GM12878 (cell line): ENCODE results near the gene ZBTB42. TPM values are rescaled to one million over a fixed set of nuclear protein-coding genes. Genes with fewer than 3 reads are reported as not detected.

Source experiments
- ATAC-seq: fragments of 200-7000 bp; cut with Tn5 transposase; 3 replicates; pipeline ENCODE4 v1.9.1; 2020; ENCODE audit warnings: mild to moderate bottlenecking, moderate library complexity
- BruUV-seq: library from RNA; stranded (reverse); fragments of 400-500 nt; replicated peaks from 2 replicates; lab custom pipeline; 2021; lab: Mats Ljungman, UMichigan
- CTCF ChIA-PET: fragments of 300-600 bp; sonication (Branson Sonifier 250); formaldehyde crosslinking; extraction: SDS; loops from one replicate; lab custom pipeline; 2021; ENCODE audit warnings: inconsistent platforms; lab: Yijun Ruan, JAX
- POLR2A ChIA-PET: fragments of 350-600 bp; formaldehyde crosslinking; extraction: SDS; loops from one replicate; lab custom pipeline; 2021; ENCODE audit warnings: inconsistent platforms; lab: Charles Lee
- RAD21 ChIA-PET: fragments of 300-600 bp; sonication (Branson Sonifier 250); formaldehyde crosslinking; loops from one replicate; lab custom pipeline; 2023; ENCODE audit warnings: antibody characterized with exemption; ENCODE audit not compliant: unreplicated experiment; lab: Charles Lee
- SMC1A ChIA-PET: fragments of 300-600 bp; sonication (Branson Sonifier 250); formaldehyde crosslinking; loops from one replicate; lab custom pipeline; 2023; ENCODE audit not compliant: unreplicated experiment, uncharacterized antibody; lab: Charles Lee
- DNase-seq: peaks from one replicate; pipeline ENCODE4 v3.0.0-alpha.2; 2011; ENCODE audit warnings: low read depth, low spot score
- FAIRE-seq: peaks from 3 replicates; lab custom pipeline; 2011; peaks lifted over from hg19 to GRCh38; lab: Jason Lieb, UNC
- H2AFZ ChIP-seq: 2 replicates; pipeline ENCODE4 v1.6.0; 2011; ENCODE audit warnings: low read depth, low read length, control low read depth; ENCODE audit not compliant: control insufficient read depth
- H3K27ac ChIP-seq: 2 replicates; pipeline ENCODE4 v1.5.1; 2011; ENCODE audit warnings: control low read depth; ENCODE audit not compliant: control insufficient read depth, insufficient read depth
- H3K27me3 ChIP-seq, 2 experiments: replicated peaks in 1 of 2; 2 replicates each; pipeline versions ENCODE4 v1.6.0 to v1.6.1; 2011; ENCODE audit warnings: low read length in 1 of 2; ENCODE audit not compliant: control insufficient read depth in 2 of 2, insufficient read depth in 2 of 2
- H3K36me3 ChIP-seq, 2 experiments: 2 replicates each; pipeline ENCODE4 v1.5.1; 2011; ENCODE audit warnings: low read length in 1 of 2; ENCODE audit not compliant: control insufficient read depth in 2 of 2, insufficient read depth in 2 of 2
- H3K4me1 ChIP-seq: 2 replicates; pipeline ENCODE4 v1.6.1; 2011; ENCODE audit warnings: mild to moderate bottlenecking, low read length, moderate library complexity, mixed read lengths; ENCODE audit not compliant: control insufficient read depth, insufficient read depth
- H3K4me2 ChIP-seq: 2 replicates; pipeline ENCODE4 v1.6.0; 2011; ENCODE audit warnings: control low read depth; ENCODE audit not compliant: control insufficient read depth, insufficient read depth
- H3K4me3 ChIP-seq: fragments of 200-600 bp; sonication (generic); 2 replicates; pipeline ENCODE4 v1.5.1; 2016
- H3K79me2 ChIP-seq: 2 replicates; pipeline ENCODE4 v1.6.0; 2011; ENCODE audit warnings: low read length; ENCODE audit not compliant: control insufficient read depth, insufficient read depth
- H3K9ac ChIP-seq: 2 replicates; pipeline ENCODE4 v1.8.0; 2011; ENCODE audit warnings: low read length, control low read depth, mixed read lengths; ENCODE audit not compliant: control insufficient read depth, insufficient read depth
- H3K9me3 ChIP-seq: replicated peaks from 3 replicates; pipeline ENCODE4 v1.5.1; 2011; ENCODE audit warnings: mild to moderate bottlenecking, low read length; ENCODE audit not compliant: control insufficient read depth, insufficient read depth
- H4K20me1 ChIP-seq: 2 replicates; pipeline ENCODE4 v1.6.0; 2011; ENCODE audit not compliant: control insufficient read depth, insufficient read depth
- BCL3 ChIP-seq: IDR thresholded peaks from 2 replicates; pipeline ENCODE4 v1.6.1; 2011; ENCODE audit warnings: borderline replicate concordance, low read depth, mild to moderate bottlenecking, moderate library complexity, low read length; ENCODE audit not compliant: insufficient read depth, poor library complexity, severe bottlenecking
- BRCA1 ChIP-seq: IDR thresholded peaks from 2 replicates; pipeline ENCODE4 v1.6.1; 2011; ENCODE audit warnings: low read depth, low read length, improper control_type of control experiment
- CBFB ChIP-seq: IDR thresholded peaks from 2 replicates; pipeline ENCODE4 v1.6.1; 2016; ENCODE audit warnings: antibody characterized with exemption, low read depth
- CBX3 ChIP-seq: fragments of 200-600 bp; sonication (generic); IDR thresholded peaks from 2 replicates; pipeline ENCODE4 v1.6.1; 2016; ENCODE audit warnings: low read depth, borderline replicate concordance
- E4F1 ChIP-seq: fragments of 450-650 bp; IDR thresholded peaks from 2 replicates; pipeline ENCODE4 v1.6.1; 2018; ENCODE audit warnings: borderline replicate concordance, mild to moderate bottlenecking; ENCODE audit not compliant: partially characterized antibody
- GABPA ChIP-seq: IDR thresholded peaks from 2 replicates; pipeline ENCODE4 v1.6.1; 2014; ENCODE audit warnings: antibody characterized with exemption, low read depth, mild to moderate bottlenecking, inconsistent platforms
- IRF3 ChIP-seq: fragments of 450-650 bp; IDR thresholded peaks from 2 replicates; pipeline ENCODE4 v1.6.1; 2014; ENCODE audit warnings: mild to moderate bottlenecking
- JUND ChIP-seq: IDR thresholded peaks from 2 replicates; pipeline ENCODE4 v1.6.1; 2012; ENCODE audit warnings: low read depth, mild to moderate bottlenecking, low read length, improper control_type of control experiment, moderate library complexity
- MLLT1 ChIP-seq: fragments of 450-650 bp; IDR thresholded peaks from 2 replicates; pipeline ENCODE4 v1.6.1; 2016; ENCODE audit warnings: mild to moderate bottlenecking
- MYB ChIP-seq: fragments of 150-350 bp; IDR thresholded peaks from 2 replicates; pipeline ENCODE4 v1.6.1; 2014; ENCODE audit warnings: mild to moderate bottlenecking, low read depth, low read length, borderline replicate concordance
- NR2F1 ChIP-seq: fragments of 450-650 bp; conservative IDR thresholded peaks from 2 replicates; pipeline ENCODE4 v1.6.1; 2017; ENCODE audit warnings: mild to moderate bottlenecking
- RAD51 ChIP-seq: fragments of 450-650 bp; IDR thresholded peaks from 2 replicates; pipeline ENCODE4 v1.6.1; 2016; ENCODE audit warnings: moderate library complexity, mild to moderate bottlenecking, inconsistent platforms
- SUPT20H ChIP-seq: IDR thresholded peaks from 2 replicates; pipeline ENCODE4 v1.6.1; 2011; ENCODE audit warnings: low read depth, mild to moderate bottlenecking, low read length, moderate library complexity, borderline replicate concordance; ENCODE audit not compliant: control insufficient read depth
- TAF1 ChIP-seq: IDR thresholded peaks from 2 replicates; pipeline ENCODE4 v1.6.1; 2011; ENCODE audit warnings: mild to moderate bottlenecking, low read depth, low read length, borderline replicate concordance
- TCF12 ChIP-seq: IDR thresholded peaks from 2 replicates; pipeline ENCODE4 v1.6.1; 2011; ENCODE audit warnings: low read depth, mild to moderate bottlenecking, low read length
- USF2 ChIP-seq: IDR thresholded peaks from 2 replicates; pipeline ENCODE4 v1.6.1; 2011; ENCODE audit warnings: low read depth, low read length, improper control_type of control experiment, borderline replicate concordance
- WGBS: methylation state at CpG from one replicate; pipeline ENCODE4 v1.1.6; 2016; ENCODE audit warnings: low lambda C conversion rate; ENCODE audit not compliant: insufficient replicate concordance, insufficient coverage; ENCODE audit errors: missing lambda C conversion rate; 5-methylcytosine and 5-hydroxymethylcytosine counted together
- in situ Hi-C: fragments of 300-500 bp; cut with MboI; formaldehyde crosslinking; loops from 9 replicates; pipeline ENCODE4 v1.14.3; 2018; ENCODE audit warnings: mixed read lengths
- intact Hi-C: fragments of 100-400 bp; cut with micrococcal nuclease; formaldehyde crosslinking; loops from one replicate; pipeline ENCODE4 v1.14.2; 2022; ENCODE audit not compliant: unreplicated experiment
- polyA plus RNA-seq, 11 experiments: library from polyadenylated mRNA; depleted of rRNA in 4 of 11; unstranded in 6 of 11; stranded (reverse) in 5 of 11; fragments of >200 nt; fragmentation: Nextera tagmentation in 4 of 11; fragmentation: Illumina TruSeq in 1 of 11; extraction: Ambion mirVana in 4 of 11; extraction: Trizol in 1 of 11; gene quantifications; 1 replicate in 1 of 11; 2 replicates in 10 of 11; pipeline versions ENCODE4 v1.2.1 to v1.2.3, GENCODE V29; 2011 to 2016; ENCODE audit warnings: inconsistent platforms in 2 of 11, missing spikeins in 2 of 11, low read depth in 1 of 11
- total RNA-seq, 4 experiments: library from RNA; depleted of rRNA in 3 of 4; stranded (reverse); fragments of >200 nt in 3 of 4; fragmentation: Illumina TruSeq in 1 of 4; extraction: Trizol in 1 of 4; gene quantifications; 2 replicates each; pipeline versions ENCODE4 v1.2.1 to v1.2.3, GENCODE V29; 2013 to 2021

Gene ZBTB42
- total and polyA plus RNA-seq, 10 of the 15 experiments (the other 5 are each of a cell fraction or from before 2014, with no cell fraction given), result 0.05 to 1.2 (median 0.37) TPM; not detected in 2

GRCh38 chr14:104852280-104852663 lies 51.4 kb downstream of the ZBTB42 start:
- ChIA-PET POLR2A (no interaction called here), RAD21 (no interaction called here), SMC1A (no interaction called here), CTCF (no interaction called here)
- peaks cover 0 to 1% of the 10 kb centered on the region in 2 experiments; a peak in 1 of 4 replicates for H3K27me3 ChIP-seq
- H3K79me2 ChIP-seq, result no peaks in the 10 kb centered on the region
- no peak overlapping the region for H2AFZ ChIP-seq
- DNase-seq (no peak), ATAC-seq (no peak), FAIRE-seq (no peak)
- H3K4me2 ChIP-seq, result no peak overlapping the region
- no peak overlapping the region for H3K9ac ChIP-seq
- intact Hi-C loops, result no loop called here
- no peaks in the 10 kb centered on the region for H3K36me3 ChIP-seq
- WGBS, result 7% methylated on average over 8 of the region's 8 CpGs
- no peak overlapping the region for H3K27ac ChIP-seq
- no peaks in the 10 kb centered on the region for H3K4me1 ChIP-seq
- BruUV-seq, result no TSS peak
- no peak overlapping the region for H3K4me3 ChIP-seq
- H4K20me1 ChIP-seq, result no peaks in the 10 kb centered on the region
- in situ Hi-C loops, result no loop called here
- no peaks in the 10 kb centered on the region for H3K9me3 ChIP-seq
- no peak for TF ChIP-seq E4F1
- no peak for TF ChIP-seq GABPA
- TF ChIP-seq MLLT1, result no peak
- TF ChIP-seq SUPT20H, result no peak
- no peak for TF ChIP-seq TAF1
- no peak for TF ChIP-seq IRF3
- TF ChIP-seq BRCA1, result no peak
- TF ChIP-seq TCF12, result no peak
- no peak for TF ChIP-seq CBFB
- TF ChIP-seq NR2F1, result no peak
- no peak for TF ChIP-seq CBX3
- TF ChIP-seq JUND, result no peak
- no peak for TF ChIP-seq RAD51
- TF ChIP-seq BCL3, result no peak
- TF ChIP-seq USF2, result no peak
- TF ChIP-seq MYB, result no peak
